IPS-18c (cell line): Measurements from ENCODE around the gene RNU1-1.
"Not testable (repeated sequence)": the region's sequence is repeated elsewhere in the genome, so short reads cannot be mapped to it uniquely, and the experiment has no call there.

Source experiments
- H3K4me3 ChIP-seq: 2 replicates; pipeline ENCODE4 v1.7.0; 2013; ENCODE audit warnings: low read depth, mild to moderate bottlenecking, low read length, moderate library complexity; ENCODE audit not compliant: insufficient read depth
- H3K9me3 ChIP-seq: one replicate; pipeline ENCODE4 v1.6.1; 2013; ENCODE audit warnings: mild to moderate bottlenecking, low read length, moderate library complexity; ENCODE audit not compliant: control insufficient read depth, insufficient read depth

RNU1-1 gene

DNA sequence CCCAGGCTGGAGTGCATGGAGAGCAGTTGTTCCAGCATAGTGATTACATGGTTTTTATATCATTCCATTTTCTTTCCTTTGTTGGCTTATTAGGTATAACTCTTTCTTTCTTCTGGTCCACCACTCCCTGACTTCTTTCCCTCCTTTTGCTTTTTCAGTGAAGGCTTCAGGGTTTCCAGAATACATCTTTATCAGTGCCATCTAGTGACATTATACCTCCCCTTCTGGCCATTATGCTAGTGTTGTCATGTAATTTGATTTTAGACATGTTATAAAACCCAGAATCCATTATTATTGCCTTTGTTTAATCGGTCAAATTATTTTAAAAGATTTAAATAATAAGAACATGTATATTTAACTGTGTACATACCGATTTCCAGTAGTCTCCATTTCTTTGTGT lies 10.6 kb downstream of the RNU1-1 start:
- H3K4me3 ChIP-seq, result no peak overlapping the region
- H3K9me3 ChIP-seq, result peaks cover 2% of the 10 kb centered on the region

- H3K4me3 ChIP-seq, H3K9me3 ChIP-seq: not testable (repeated sequence)
Measured at GRCh38 chr1:16501446-16501845, 12.6 kb downstream of the RNU1-1 start.

GRCh38 chr1:16500975-16501374 lies 13.1 kb downstream of the RNU1-1 start:
- not testable (repeated sequence) for H3K9me3 ChIP-seq, H3K4me3 ChIP-seq

GRCh38 chr1:16500466-16500865 lies 13.6 kb downstream of the RNU1-1 start:
- not testable (repeated sequence) for H3K9me3 ChIP-seq, H3K4me3 ChIP-seq

GRCh38 chr1:16498573-16499413 lies 15.3 kb downstream of the RNU1-1 start:
- H3K4me3 ChIP-seq, result peak overlapping the region; percentile 77
- peaks cover 2% of the 10 kb centered on the region for H3K9me3 ChIP-seq

DNA sequence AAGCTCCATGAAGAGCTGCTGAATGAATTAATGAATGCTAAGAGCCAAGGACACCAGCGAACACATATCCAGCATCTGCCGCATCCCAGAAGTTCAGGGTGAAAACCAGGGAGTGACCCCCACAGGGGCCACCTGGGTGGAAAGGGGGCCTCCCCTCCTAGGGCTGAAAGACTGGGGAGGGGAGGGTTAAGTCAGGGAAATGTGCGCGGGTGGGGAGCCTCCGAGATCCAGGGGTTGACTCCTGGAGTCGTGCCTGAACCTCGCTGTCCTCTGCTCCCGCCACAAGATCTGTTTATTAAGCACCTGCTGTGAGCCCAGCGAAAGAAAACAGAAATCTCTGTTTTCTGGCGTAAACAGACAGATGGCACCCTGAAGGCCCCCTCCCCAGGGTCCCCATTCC lies 16.0 kb downstream of the RNU1-1 start:
- H3K4me3 ChIP-seq, result peak overlapping the region; percentile 77
- not testable (repeated sequence) for H3K9me3 ChIP-seq

GRCh38 chr1:16497474-16497904 lies 16.6 kb downstream of the RNU1-1 start:
- H3K9me3 ChIP-seq, H3K4me3 ChIP-seq: not testable (repeated sequence)

DNA sequence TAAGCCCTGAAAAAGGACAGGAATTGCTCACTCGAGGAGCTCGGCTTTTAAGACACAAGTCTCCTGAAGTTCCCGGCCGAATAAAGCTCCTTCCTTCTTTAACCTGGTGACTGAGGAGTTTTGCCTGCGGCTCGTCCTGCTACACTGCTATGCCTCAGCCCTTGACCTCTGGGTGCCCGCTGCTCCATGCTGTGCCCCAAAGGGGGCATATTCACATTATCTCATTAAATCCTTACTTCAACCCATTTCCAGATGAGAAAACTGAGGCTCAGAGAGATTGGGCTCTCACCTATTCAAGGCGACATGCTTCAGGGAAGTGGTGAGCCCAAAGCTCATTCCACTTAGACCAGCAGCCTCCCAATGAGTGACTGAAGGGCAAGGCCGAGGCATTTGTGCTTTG lies 20.4 kb downstream of the RNU1-1 start:
- H3K9me3 ChIP-seq, H3K4me3 ChIP-seq: not testable (repeated sequence)

- not testable (repeated sequence) for H3K4me3 ChIP-seq, H3K9me3 ChIP-seq
Measured at GRCh38 chr1:16492937-16493336, 21.1 kb downstream of the RNU1-1 start.

GRCh38 chr1:16491056-16491675 lies 22.9 kb downstream of the RNU1-1 start:
- Histone ChIP-seq H3K4me3 (no peak overlapping the region), H3K9me3 (no peaks in the 10 kb centered on the region)

DNA sequence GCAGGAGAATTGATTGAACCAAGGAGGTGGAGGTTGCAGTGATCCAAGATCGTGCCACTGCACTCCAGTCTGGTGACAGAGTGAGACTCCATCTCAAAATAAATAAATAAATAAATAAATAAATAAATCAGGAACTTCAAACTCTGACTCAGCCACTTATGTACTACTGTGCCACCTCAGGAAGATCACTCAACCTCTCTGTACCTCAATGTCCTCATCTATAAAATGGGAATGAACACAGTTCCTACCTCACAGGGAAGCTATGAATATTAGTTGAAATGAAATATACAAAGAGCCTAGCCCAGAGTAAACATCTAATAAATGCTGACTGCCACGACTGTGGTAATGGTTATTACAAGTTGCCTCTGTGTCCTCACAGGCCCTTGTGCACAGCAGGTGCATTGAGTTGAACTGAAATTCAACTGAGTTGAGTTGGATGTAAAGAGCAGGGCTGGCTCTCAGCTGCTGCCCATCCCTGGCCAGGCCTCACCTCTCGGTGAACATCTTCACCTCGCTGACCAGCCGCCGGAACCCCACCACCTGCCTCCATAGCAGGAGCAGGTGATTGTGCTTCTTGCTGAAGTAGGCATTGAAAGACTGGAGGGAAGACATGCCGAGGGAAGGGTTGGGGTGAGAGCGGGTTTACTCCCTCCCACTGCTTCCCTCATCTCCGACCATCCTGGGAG lies 24.7 kb downstream of the RNU1-1 start:
- H3K4me3 ChIP-seq, H3K9me3 ChIP-seq: not testable (repeated sequence)

- H3K4me3 ChIP-seq, H3K9me3 ChIP-seq: not testable (repeated sequence)
Measured at GRCh38 chr1:16487011-16487410, 27.1 kb downstream of the RNU1-1 start.

DNA sequence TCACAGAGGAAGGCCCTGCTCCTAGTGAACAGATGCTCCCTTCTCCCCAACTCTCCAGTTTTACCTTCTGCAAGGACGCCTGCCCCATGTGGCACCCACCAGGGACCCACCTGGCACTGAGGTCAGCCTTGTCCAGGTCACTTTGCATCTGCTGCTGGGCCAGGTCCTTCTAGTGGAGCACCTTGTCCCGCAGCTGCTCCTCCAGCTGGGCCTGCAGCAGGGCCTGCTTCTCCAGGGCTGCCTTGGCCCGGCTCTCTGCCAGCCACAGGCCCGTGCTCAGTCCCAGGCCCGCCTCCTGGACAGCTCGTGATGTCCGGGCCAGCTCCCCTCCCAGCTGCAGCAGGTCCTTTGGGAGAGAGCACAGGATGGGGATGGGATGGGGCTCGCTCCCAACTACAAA lies 27.8 kb downstream of the RNU1-1 start:
- H3K9me3 ChIP-seq, H3K4me3 ChIP-seq: not testable (repeated sequence)

DNA sequence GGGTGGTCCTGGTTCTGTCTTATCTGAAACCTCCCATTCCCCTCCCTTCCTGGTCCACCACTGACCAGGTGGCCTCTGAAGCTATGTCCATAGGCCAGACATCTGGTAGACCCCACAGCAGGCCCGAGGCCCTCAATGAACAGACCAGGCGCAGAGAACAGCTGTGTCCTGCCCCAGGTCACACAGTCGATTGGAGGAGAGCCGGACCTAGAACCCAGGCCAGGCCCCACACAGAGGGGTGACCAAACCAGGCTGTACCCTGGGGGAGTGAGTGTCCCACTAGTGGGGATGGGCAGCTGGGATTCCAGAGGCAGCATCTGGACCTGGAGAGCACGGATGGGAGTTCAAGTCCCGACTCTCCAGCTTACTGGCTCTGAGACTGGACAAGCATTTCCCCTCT lies 29.2 kb downstream of the RNU1-1 start:
- Histone ChIP-seq H3K4me3 (no peak overlapping the region), H3K9me3 (no peaks in the 10 kb centered on the region)

DNA sequence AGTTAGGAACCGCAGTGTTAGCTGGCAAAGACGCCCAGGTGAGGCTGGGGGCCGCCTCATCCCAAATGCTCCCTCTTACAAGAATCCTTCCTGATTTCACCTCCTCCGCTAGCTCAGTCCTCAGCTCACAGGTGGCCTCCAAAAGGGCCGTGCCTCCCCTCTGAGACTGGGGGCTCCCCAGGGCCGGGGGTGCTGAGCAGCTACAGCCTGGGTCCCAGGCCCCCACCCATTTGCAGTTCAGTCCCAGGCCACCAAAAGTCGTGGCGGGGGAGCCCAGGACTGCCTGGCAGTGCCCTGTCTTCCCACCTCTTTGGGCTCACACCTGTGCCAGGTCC lies 29.6 kb downstream of the RNU1-1 start:
- no peaks in the 10 kb centered on the region for H3K9me3 ChIP-seq
- no peak overlapping the region for H3K4me3 ChIP-seq

- not testable (repeated sequence) for H3K9me3 ChIP-seq, H3K4me3 ChIP-seq
Measured at GRCh38 chr1:16483639-16484500, 30.2 kb downstream of the RNU1-1 start.

- not testable (repeated sequence) for H3K9me3 ChIP-seq, H3K4me3 ChIP-seq
Measured at GRCh38 chr1:16483146-16483545, 30.9 kb downstream of the RNU1-1 start.
